Measurements from ENCODE around the gene CNTNAP5. TPM values are rescaled to one million over a fixed set of nuclear protein-coding genes. Genes with fewer than 3 reads are reported as not detected.
"Not testable (repeated sequence)": the region's sequence is repeated elsewhere in the genome, so short reads cannot be mapped to it uniquely, and the experiment has no call there.

CNTNAP5 gene
- total RNA-seq, 4 donors from 2014 or later, result 0.17 TPM; not detected in 3

DNA sequence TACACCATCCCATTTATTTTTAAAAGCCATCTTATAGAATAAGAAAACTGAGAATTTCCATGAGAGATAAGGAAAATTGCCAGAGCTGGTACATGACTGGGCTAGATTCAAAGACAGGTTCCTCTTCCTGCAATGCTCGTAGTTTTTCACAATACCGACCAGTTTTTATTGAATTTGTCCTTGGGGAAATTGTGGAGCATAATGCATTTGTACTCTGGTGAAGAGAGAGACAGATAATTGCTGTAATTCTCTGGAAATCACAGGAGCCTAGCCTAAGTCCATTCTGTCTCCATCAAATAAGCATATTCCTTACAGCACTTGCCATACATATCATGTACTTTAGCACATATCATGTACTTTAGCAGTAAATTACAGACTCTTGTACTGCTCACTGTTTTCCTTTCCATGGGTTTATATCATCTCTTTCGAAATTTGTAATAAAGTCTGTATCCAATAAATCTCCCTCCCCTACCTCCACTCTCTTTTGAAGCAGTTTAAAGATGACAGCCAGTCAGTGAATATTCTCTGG lies 355.2 kb downstream of the CNTNAP5 start:
- intact Hi-C loops (cut with DNase I), result no loop called here
- no peaks in the 10 kb centered on the region for H3K4me1 ChIP-seq
- no peaks in the 10 kb centered on the region for H3K27me3 ChIP-seq
- 70% methylated on average over 3 of the region's 3 CpGs for WGBS
- DNase-seq (ENCODE audit: extremely low spot score), result no peak
- no peaks in the 10 kb centered on the region for H3K36me3 ChIP-seq
- H3K27ac ChIP-seq (replicated peaks in 1 of 4), result no peak overlapping the region
- TF ChIP-seq POLR2AphosphoS5 (IDR thresholded peaks at IDR 0.05) (no peak), POLR2A (IDR thresholded peaks at IDR 0.05; ENCODE audit: low read depth) (no peak), EP300 (IDR thresholded peaks at IDR 0.05) (no peak)
- TF ChIP-seq, protein P1, sequence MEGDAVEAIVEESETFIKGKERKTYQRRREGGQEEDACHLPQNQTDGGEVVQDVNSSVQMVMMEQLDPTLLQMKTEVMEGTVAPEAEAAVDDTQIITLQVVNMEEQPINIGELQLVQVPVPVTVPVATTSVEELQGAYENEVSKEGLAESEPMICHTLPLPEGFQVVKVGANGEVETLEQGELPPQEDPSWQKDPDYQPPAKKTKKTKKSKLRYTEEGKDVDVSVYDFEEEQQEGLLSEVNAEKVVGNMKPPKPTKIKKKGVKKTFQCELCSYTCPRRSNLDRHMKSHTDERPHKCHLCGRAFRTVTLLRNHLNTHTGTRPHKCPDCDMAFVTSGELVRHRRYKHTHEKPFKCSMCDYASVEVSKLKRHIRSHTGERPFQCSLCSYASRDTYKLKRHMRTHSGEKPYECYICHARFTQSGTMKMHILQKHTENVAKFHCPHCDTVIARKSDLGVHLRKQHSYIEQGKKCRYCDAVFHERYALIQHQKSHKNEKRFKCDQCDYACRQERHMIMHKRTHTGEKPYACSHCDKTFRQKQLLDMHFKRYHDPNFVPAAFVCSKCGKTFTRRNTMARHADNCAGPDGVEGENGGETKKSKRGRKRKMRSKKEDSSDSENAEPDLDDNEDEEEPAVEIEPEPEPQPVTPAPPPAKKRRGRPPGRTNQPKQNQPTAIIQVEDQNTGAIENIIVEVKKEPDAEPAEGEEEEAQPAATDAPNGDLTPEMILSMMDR (IDR thresholded peaks at IDR 0.05), result no peak
- H3K9me3 ChIP-seq, result no peaks in the 10 kb centered on the region
- no peak overlapping the region for H3K4me3 ChIP-seq

DNA sequence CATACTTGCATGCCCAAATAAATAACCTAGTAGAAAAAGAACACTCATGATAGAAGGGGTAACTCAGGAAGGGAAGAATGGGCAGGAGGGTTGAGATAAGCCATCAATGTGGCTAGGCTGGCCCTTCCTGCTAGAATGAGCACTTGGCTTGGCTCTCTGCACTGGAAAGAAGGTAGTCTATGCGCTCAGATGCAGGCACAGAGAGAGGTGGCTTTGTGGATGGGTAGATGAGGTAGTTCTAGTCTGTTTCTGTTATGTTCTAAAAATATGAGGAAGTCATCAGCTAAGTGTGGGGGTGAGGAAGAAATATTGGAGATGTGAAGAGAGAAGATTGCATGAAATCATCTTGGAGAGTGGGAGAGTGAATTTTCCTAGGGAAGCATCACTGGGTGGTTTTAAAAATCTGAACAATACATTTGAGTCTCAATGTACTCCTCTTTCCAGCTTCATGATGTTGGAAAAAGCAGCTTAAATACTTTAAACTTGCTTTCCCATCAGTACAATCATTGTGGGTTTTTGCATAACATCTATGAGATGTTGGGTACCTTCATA lies 357.1 kb downstream of the CNTNAP5 start:
- Histone ChIP-seq H3K27ac (replicated peaks in 1 of 4) (no peak overlapping the region), H3K27me3 (no peaks in the 10 kb centered on the region), H3K4me3 (no peak overlapping the region), H3K36me3 (no peaks in the 10 kb centered on the region), H3K4me1 (no peaks in the 10 kb centered on the region), H3K9me3 (no peaks in the 10 kb centered on the region)
- no peak for DNase-seq (ENCODE audit: extremely low spot score)
- 86% methylated on average over 1 of the region's 1 CpG for WGBS
- intact Hi-C loops (cut with DNase I), result no loop called here
- TF ChIP-seq POLR2AphosphoS5 (IDR thresholded peaks at IDR 0.05), result no peak

DNA sequence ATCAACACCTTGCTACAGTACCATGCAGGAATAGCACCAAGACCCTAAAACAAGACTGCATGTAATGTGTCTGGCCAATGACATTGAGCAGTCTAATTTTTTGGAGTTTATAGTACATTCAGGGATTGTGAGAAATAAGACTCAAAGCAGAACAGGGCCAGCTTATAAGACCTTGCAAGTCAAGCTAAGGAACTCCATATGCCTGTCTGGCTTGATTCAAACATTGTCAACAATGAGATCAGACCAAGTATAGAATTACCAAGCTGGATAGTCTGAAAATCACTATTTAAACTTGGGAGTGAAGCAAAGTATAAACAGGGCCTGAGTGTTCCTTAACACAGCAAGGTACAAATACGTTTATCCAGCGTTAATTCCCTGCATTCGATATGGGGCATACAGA lies 370.9 kb downstream of the CNTNAP5 start:
- TF ChIP-seq POLR2A (IDR thresholded peaks at IDR 0.05; ENCODE audit: low read depth), result no peak
- intact Hi-C loops (cut with DNase I), result no loop called here
- no peak for DNase-seq (ENCODE audit: extremely low spot score)
- H3K27me3 ChIP-seq, result no peaks in the 10 kb centered on the region
- 26% methylated on average over 3 of the region's 3 CpGs for WGBS
- H3K27ac ChIP-seq (replicated peaks in 1 of 4), result no peak overlapping the region
- H3K4me3 ChIP-seq, result no peak overlapping the region
- peaks cover 0 to 9% (median 6%) of the 10 kb centered on the region in 4 donors for H3K4me1 ChIP-seq
- H3K9me3 ChIP-seq, result no peaks in the 10 kb centered on the region
- H3K36me3 ChIP-seq, result no peaks in the 10 kb centered on the region

DNA sequence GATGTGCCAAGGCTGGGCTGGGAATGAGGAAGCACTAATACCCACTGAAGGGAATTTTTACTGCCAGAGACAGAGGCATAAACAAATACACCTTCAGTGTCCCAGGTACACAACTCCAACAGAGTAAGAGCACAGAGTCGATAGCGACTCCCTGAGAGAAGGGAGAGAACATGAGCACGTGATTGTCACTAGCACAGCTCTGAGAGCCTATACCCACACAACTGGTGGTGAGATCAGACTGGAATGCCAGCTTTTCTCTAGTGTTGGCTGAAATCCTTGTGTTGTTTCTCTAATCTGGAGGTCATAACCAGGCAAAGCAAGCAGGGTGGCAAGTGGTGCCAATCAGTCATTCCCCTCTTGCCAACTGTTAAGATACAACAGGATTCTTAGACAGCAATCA lies 377.2 kb downstream of the CNTNAP5 start:
- Histone ChIP-seq H3K27ac (replicated peaks in 1 of 4) (no peak overlapping the region), H3K36me3 (no peaks in the 10 kb centered on the region), H3K4me3 (no peak overlapping the region), H3K27me3 (no peaks in the 10 kb centered on the region), H3K4me1 (no peaks in the 10 kb centered on the region), H3K9me3 (no peaks in the 10 kb centered on the region)
- no peak for DNase-seq (ENCODE audit: extremely low spot score)
- no peak for TF ChIP-seq POLR2A (IDR thresholded peaks at IDR 0.05; ENCODE audit: low read depth)
- no peak for TF ChIP-seq POLR2AphosphoS5 (IDR thresholded peaks at IDR 0.05)
- no peak for TF ChIP-seq EP300 (IDR thresholded peaks at IDR 0.05)
- TF ChIP-seq, protein P1 (IDR thresholded peaks at IDR 0.05), result no peak
- 79% methylated on average over 3 of the region's 3 CpGs for WGBS
- intact Hi-C loops (cut with DNase I), result no loop called here

DNA sequence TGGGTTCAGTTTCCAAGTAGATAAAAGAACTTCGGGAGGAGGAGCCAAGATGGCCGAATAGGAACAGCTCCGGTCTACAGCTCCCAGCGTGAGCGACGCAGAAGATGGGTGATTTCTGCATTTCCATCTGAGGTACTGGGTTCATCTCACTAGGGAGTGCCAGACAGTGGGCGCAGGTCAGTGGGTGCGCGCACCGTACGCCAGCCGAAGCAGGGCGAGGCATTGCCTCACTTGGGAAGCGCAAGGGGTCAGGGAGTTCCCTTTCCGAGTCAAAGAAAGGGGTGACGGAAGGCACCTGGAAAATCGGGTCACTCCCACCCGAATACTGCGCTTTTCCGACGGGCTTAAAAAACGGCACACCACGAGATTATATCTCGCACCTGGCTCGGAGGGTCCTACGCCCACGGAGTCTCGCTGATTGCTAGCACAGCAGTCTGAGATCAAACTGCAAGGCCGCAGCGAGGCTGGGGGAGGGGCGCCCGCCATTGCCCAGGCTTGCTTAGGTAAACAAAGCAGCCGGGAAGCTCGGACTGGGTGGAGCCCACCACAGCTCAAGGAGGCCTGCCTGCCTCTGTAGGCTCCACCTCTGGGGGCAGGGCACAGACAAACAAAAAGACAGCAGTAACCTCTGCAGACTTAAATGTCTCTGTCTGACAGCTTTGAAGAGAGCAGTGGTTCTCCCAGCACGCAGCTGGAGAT lies 382.9 kb downstream of the CNTNAP5 start:
- H3K9me3 ChIP-seq; intact Hi-C loops (cut with DNase I); H3K4me1 ChIP-seq; H3K4me3 ChIP-seq; DNase-seq (ENCODE audit: extremely low spot score); H3K27me3 ChIP-seq; H3K27ac ChIP-seq (replicated peaks in 1 of 4); H3K36me3 ChIP-seq: not testable (repeated sequence)
- 87% methylated on average over 31 of the region's 35 CpGs for WGBS

DNA sequence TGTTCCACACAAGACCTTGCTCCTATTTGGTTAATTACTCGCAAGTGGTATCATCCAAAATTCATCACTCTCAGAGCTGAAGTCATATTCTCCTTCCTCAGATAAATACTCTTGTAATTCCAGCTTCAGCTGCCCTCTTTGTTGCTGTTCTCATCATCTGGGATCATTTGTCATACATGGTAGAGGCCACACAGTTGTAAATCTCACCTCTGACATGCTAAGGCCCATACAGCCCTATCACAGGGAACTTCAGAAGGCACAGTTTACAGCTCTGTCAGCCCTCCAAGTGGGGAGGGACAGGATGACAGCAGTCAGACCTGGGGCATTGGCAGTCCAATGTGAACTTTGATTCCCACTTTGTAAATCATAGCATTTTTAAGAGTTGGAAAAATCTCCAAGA lies 399.0 kb downstream of the CNTNAP5 start:
- intact Hi-C loops (cut with DNase I), result no loop called here
- no peaks in the 10 kb centered on the region for H3K36me3 ChIP-seq
- H3K27me3 ChIP-seq, result no peaks in the 10 kb centered on the region

More for the DNA sequence above, 399.0 kb downstream of the CNTNAP5 start:
- H3K9me3 ChIP-seq, result no peaks in the 10 kb centered on the region
- H3K27ac ChIP-seq (replicated peaks in 1 of 4), result no peak overlapping the region
- no peaks in the 10 kb centered on the region for H3K4me1 ChIP-seq
- TF ChIP-seq POLR2AphosphoS5 (IDR thresholded peaks at IDR 0.05), result no peak
- no peak for TF ChIP-seq EP300 (IDR thresholded peaks at IDR 0.05)
- TF ChIP-seq POLR2A (IDR thresholded peaks at IDR 0.05; ENCODE audit: low read depth), result no peak
- no peak overlapping the region for H3K4me3 ChIP-seq
- 83% methylated on average over 1 of the region's 1 CpG for WGBS
- no peak for DNase-seq (ENCODE audit: extremely low spot score)

Data from esophagus muscularis mucosa (tissue), 4 donors.